HG03135 (cell line): ENCODE data around the gene SARDH.

Experiments used
- ATAC-seq: cut with Tn5 transposase; IDR thresholded peaks from one replicate; pipeline ENCODE4 v1.9.1; 2021; ENCODE audit warnings: mild to moderate bottlenecking, moderate library complexity; ENCODE audit not compliant: unreplicated experiment

Gene SARDH

DNA sequence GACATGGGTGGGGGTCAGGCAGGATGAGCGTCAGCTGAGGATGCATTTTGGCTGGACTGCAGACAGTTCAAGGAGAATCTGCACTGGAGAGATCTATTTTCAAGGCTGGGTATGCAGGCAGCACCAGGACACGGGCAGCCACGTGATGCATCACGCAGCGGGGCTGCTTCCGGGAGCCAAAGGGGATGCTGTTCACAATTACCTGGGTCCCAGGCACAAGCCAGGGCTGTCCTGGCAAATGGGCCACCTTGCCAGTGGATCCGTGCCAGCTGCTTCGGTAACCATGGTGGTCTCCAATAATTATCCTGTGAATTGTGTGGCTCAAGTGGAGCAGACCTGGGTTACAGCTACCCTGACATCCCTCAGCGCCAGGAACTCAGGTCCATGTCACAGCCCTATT lies 84.5 kb downstream of the SARDH start:
- no peak for ATAC-seq

DNA sequence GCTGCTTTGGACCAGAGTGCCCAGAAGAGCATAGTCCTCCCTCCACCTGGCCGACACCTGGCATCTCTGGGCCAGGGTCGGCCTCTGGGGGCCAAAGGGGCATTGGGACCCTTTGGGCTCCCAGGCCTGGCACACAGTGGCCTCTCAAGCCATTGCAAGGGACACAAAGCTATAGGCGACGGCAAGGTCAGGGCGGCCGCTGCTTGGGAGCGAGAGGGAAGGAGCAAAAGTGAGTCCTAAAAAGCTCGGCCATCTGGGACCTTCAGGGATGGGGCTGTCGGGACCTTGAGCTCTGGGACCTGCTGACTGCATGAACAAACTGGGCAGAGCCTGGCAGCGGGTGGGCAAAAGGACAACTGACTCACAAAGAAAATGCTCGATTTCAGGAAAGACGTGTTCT lies 88.1 kb downstream of the SARDH start:
- no peak for ATAC-seq

DNA sequence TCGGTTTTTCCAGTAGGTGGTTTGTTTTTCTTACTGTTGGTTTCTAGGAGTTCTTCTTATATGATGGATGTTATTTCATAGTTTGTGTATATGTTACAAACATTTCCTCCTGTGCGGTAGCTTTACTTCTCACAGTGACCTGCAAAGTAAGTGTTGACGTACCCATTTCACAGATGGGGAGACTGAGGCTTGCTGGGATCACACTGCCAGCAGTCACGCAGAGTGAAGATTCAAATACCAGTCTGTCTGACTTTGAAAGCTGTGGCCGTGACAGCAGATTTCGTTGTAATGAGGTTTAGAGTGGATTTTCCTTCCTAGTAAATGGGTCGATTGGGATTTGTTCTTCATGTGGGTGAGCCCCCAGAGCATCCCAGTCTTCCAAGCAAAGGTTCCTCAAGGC lies 89.0 kb downstream of the SARDH start:
- no peak for ATAC-seq

DNA sequence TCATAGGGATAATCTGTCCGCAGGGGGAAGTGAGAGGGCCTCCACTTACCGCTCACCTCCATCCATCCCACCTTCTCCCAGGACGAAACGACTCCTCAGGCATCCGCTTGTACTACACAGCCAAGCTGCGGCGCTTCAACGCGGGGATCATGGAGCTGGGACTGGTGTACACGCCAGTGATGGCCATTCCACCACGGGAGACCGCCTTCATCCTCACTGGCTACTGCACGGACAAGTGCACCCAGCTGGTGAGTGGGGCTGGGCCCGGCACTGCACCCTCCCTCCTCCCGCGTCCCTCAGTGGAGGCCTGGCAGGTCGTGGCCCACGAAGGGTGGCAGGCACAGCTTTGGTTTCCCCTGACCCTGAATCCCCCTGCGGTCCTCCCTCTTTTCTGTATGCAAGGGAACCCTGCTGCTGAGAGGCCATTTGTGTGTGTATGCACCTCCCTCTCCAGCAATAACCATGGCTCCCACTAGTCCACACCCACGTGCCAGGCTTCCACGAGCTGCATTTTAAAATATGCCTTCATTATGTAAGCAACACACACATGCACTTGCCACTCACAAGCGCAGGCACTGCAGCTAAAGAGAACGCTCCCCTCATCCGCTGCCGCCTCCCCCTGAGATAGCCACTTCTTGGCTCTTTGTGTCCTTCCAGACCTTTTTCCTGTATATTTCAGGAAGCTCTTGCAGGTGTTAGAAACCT lies 90.2 kb downstream of the SARDH start:
- no peak for ATAC-seq

DNA sequence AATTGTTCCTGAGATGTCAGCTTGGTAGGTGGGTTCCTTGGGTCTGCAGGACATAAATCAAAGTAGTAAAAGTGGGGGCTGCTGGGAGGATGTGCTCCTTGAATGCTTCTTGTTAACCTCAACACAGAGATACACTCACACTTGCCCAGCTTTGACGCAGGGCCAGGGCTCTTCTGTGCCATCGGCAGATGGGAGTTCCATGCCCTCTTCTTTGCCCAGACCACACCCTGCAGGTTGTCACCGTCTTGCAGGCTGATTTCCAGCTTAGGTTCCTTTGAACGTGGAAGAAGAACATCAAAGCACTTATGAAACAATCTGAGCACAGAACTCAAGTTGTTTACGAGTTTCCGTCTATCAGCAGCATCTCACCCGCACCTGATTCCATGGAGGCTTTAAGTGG lies 91.0 kb downstream of the SARDH start:
- ATAC-seq: no peak

DNA sequence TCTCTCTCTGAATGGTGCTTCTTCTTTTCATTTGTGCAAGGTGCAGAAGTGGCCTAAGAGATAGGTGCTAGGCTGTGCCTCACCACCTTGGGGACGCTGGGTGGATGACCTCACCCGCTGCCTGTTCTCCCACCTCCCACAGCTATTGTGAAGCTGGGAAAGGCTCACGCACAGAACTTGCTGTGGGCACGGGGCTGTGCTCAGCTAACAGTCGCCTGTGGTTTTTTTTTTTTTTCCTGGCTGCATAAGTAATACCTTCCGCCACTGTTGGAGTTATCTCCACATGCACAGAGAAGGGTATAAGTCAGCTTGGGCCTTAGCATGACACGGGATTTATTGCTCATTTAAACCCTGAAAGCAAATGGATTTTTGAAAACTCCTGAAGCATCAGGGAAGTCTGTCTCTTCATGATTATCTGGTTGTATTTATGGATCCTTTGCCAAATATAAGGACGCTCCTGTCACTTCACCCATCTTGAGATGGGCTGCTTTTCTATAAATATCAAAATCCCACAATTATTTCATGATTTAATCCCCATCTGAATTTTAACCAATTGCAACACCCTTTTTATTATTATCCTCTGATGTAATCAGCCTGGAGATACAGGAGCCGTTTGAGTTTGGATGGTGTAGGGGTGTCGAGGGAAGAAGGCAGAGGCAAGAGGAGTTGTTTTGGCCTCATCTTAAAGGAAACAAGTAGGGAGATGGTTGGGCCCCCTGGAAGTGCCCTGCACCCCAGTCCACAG lies 93.0 kb downstream of the SARDH start:
- no peak for ATAC-seq

DNA sequence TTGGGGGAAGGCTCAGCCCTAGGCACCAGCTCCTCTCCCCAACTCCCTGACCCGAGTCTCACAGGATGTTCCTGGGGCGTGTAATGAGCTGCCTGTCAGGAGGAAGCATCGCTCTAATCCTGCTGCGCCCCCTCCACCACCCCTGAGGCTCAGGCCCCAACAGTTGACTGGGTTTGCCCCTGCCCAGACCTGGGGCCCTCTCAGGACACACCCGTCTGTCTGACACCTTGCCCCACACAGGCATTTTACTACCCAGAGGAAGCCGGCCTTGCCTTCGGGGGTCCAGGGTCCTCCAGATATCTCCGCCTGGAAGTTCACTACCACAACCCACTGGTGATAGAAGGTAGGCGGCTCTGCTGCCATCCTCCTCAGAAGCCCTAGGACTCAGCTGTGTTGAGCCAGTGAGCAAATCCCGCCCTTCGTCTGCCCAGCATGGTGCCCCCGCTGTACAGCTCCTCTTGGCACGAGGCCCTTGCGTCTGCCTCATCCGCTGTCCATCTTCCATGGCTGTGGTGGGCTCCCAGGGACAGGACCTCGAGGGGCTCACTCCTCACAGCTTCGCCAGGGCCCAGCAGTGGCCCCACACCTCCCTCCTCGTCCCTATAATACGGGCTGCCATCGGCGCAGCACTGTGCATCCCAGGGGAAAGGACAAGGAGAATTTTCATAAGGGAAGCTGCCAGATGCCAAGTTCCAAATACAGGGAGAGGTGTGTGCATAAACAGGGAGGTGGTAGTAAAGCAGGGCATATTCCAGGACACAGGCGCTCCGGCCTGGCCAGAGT lies 94.0 kb downstream of the SARDH start:
- ATAC-seq: no peak

DNA sequence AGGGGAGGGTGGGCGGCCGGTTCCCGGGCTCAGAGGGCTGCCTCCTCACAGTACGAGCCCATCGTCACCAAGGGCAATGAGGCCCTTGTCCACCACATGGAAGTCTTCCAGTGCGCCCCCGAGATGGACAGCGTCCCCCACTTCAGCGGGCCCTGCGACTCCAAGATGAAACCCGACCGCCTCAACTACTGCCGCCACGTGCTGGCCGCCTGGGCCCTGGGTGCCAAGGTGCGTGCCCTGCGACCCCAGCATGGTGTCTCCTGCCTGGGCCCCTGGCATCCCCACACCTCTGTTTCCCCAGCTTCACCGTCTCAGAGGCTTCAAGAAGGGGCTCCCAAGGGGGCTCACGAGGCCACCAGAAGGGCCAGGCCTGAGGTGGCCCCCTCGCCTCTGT lies 94.8 kb downstream of the SARDH start:
- ATAC-seq: no peak

DNA sequence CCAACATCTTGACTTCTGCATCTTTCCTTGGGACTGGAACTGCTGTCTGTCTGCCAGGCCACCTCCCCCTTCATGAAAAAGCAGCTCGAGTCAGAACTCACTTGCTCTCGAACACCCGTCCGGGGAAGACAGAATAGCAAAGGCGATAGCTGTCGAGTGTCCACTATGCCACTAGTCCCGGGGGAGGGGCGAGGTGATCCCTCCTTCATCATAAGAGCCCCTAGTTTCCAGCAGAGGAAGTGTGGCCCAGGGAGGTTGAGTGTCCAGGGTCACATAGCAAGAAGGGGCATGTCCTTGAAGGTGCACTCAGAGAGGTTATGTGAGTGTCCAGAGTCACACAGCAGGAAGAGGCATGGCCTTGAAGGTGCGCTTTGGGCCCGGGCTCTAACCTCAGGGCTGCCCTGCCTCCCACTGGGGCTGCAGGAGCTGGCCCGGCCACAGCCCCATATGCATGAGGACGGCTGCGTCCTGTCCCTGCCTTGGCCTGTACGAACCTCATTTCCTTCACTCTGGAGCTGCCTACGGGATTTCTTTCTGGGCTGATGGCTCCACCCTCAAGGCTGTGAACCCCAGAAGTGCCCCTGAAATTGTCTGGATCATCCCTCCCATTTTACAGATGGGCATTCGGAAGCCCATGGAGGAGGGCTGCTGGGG lies 95.3 kb downstream of the SARDH start:
- ATAC-seq: no peak

DNA sequence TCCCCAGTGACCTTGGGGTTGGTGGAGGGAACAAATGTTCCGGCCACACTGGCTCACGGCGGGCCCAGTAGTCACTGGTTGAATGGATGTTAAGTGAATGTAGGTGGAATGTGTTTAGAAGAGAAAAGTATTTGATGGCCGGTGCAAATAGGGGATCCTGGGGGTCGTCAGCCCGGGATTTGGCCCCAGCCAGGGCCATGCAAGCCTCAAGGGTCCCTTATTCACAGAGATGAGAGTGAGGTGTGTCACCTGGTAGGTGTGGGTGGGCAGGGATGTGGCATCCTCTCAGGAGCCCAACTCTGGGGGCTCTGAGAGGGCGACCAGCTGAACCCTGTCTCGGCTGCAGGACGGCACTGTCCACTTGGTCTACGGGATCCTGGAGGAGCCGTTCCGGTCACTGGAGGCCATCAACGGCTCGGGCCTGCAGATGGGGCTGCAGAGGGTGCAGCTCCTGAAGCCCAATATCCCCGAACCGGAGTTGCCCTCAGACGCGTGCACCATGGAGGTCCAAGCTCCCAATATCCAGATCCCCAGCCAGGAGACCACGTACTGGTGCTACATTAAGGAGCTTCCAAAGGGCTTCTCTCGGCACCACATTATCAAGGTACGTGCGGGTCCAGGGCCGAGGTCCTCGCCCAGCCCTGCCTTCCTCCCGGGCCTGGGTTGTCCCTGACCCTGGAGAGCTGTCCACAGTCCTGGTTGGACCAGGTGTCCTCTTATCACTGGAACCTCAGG lies 96.1 kb downstream of the SARDH start:
- ATAC-seq: no peak

DNA sequence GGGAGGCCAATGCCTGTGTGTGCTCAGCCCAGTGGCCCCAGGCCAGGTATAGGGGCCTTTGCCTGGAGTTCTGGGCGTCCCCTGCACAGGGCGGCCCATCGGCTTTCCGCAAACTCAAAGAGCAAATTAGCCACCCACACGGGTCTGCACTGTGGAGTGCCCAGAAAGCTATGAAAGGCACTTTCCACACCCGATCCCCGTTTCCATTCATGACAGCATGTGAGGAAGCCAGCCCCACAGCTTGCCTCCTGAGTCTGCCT lies 96.8 kb downstream of the SARDH start:
- ATAC-seq: no peak

DNA sequence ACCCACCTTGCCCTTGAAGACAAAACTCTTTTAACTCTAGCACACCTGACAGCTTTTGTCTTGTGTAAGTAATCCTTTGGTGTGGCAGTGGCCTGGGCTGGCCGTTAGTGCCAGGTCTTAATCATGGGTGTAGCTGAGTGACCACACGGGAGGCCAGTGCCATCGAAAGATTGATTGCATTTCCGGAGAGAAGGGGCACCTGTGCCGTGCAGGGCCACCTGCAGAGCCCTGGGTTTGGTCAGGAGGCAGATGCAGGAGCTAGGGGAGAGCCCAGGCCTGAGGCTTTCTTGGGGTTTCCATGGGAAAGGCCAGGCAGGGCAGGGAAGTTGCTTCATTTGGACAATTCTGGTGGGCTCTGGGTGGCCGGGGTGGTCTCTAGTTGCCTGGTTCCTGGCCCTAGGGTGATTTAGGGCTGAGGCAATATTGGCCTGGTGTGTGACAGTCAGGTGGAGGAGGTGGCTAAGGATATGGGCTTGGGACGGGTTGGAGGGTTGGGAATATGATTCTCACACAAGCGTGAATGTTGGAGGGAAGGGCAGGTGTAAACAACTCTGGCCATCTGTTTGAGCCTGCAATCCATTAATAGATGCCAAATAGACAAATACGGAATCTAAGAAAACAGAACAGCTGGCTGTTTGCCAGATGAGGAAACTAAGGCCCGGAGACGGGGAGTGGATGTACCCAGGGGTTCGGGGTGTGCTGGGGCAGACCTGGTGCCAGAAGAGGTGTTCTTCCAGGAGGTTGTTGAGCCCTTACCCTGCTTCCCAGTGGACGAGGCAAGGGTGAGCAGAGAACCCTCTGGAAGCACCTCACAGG lies 97.4 kb downstream of the SARDH start:
- no peak for ATAC-seq

DNA sequence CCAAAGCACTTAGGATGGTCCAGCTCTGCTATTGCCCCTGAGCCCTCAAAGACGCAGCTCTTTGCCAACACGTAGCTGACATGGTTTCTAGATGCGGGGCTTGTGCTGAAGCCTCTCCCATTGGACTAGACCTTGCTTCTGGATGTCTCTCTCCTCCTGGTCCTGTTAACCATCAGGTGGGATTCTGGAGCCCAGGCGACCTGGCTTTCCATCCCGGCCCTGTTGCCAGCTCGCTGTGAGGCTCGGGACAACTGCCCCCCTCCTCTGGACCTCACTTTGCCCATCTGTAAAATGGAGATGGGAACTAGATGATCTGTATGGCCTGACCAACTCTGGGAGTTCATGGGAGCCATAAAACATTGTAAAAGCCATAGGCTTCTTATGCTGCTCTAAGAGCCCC lies 98.0 kb downstream of the SARDH start:
- no peak for ATAC-seq

DNA sequence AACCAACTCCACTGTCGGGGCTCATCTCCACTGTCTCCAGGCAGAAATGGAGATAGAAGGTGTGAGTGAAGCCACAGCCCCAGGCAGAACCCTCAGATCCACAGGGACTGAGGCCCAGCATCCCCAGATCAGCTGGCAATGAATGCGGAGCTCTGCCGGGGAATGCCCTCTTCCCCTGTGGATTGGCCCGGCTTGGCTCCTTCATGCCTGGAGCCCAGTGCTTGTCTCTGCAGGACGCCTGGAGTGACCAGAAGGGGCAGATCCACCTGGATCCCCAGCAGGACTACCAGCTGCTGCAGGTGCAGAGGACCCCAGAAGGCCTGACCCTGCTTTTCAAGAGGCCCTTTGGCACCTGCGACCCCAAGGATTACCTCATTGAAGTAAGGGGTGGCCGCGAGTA lies 98.5 kb downstream of the SARDH start:
- no peak for ATAC-seq

DNA sequence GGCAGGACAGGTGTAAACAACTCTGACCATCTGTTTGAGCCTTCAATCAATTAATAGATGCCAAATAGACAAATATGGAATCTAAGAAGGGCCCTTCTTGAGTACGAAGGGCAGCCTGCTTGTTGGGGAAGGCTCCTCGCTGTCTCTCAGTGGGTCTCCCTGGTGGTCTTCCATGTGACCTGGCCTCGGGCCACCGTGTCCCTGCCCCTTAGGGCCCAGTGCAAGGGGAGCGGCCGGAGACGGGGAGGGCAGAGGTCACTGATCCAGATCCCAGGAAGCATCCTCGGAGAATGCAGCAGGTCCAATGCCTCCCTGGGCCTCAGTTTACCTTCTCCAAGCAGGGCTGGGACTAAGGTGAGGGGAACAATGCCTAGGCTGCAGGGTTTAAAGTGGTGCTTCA lies 99.4 kb downstream of the SARDH start:
- ATAC-seq: no peak

DNA sequence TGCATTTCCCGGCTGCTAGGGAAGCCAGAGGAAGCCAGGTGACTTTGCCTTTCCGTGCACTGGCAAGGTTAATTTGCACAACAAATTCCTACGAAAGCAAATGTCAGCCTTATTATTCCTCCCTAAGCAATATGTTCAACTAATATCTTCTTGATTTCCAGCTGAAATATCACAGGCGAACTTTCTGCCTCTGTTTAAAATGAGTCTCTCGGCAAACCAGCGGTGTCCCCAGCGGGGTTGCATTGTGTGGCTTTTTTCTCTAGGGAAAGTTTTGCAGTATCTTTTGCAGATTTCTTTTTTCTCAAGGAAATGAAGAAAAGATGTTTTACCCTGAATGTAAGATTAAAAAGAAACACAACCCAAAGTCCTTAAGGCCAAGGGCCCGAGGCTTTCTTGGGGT lies 100.1 kb downstream of the SARDH start:
- ATAC-seq: no peak

DNA sequence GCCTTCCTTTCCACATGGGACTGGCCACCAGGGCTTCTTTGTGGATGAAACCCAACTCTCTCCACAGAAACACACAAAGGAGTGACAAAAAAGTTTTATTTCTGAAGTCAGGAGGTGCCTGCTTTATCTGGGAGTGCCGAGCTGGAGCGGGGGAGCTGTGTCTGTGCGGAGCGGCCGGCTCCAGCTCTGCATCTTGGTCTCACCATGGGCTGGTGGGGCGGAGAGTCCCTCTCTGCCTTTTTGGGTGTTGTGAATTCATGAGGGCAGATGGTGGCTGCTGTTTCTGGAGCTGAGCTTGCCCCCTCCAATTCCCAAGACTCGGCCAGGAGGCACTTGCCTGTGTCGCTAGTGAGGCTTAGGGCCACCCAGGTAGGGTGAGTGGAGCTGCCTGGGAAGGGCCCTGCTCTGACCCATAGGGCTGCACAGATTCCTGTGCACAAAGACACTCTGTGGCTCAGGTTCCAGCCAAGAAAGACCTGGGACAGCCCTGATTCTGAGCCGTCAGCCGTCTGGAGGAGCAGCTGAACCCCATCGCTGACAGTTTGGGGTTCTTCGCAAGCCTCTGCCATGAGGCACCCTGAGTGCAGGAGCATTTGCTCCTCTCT lies 100.6 kb downstream of the SARDH start:
- ATAC-seq: no peak

DNA sequence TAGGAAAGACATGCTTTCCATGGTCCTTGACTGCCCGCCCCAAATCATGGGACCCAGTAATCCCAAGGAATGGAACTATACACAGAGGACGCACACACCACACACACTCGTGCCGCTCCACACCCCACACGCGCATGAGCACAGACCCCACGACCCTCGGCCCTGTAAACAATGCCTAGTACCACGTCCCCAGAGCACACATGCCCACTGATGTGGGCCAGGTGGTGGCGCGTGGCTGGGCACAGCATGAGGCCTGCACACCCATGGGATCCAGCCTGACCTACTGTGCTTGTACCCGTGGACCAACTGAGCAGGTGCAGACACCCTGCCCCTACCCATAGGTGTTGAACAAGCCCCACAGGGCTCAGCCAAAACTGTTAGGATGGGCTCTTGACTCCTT lies 101.2 kb downstream of the SARDH start:
- ATAC-seq: no peak

DNA sequence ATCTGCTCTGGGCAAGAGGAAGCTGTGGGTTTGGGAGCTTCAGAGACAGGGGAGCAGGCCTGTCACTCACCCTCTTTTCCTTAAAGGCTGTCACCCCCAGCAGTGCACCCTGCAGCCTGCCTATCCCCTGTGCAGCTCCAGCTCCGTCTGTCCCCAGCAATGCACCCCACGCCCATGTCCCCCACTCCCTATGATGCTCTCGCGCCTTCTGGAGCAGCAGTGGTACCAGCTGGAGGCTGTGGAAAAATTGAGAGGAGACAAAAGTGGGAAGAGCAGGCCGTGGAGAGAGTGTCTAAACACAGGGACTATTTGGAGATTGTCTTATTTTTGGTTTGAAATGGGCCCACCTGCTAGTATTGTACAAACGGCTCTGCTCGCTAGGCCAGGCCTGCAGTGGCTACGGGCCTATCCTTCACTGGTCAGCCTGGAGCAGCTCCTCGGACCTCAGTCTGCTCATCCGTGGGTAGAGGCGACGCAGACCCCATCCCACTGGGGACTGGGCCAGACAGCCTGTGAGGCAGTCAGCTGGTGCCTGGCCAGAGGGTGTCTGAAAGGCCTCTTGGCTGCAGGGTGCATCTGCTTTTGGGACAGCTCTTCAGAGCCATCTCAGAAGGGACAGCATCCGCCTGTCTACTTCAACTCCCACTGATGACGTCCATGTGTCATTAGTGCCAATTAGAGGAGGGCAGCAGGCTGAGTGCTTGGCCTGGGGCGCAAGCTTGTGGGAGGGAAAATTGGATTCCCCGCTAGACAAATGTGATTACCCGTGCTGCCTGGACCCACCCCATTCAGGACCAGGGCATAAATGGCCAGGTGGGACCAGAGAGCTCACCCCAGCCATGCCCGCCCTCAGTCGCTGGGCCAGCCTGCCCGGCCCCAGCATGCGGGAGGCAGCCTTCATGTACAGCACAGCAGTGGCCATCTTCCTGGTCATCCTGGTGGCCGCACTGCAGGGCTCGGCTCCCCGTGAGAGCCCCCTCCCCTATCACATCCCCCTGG lies 102.3 kb downstream of the SARDH start, which contains the start of gene DBH:
Gene DBH, plus strand, starts transcription at position 831 of the 999 bp plus-strand sequence. Its CDS starts 9 bp downstream, at position 840.
- no peak for ATAC-seq
